Prostate gland (tissue), 2 donors: ENCODE data around the gene HTR1D. TPM values are rescaled to one million over a fixed set of nuclear protein-coding genes. Genes with fewer than 3 reads are reported as not detected.

Experiments used
- DNase-seq: peaks from one replicate; pipeline ENCODE4 v3.0.0-alpha.2; 2019; ENCODE audit warnings: low spot score
- H3K27ac ChIP-seq, 2 donors: fragments of 200-600 bp; sonication (generic); 2 replicates each; pipeline ENCODE4 v1.5.1; 2017 to 2019
- H3K27me3 ChIP-seq: fragments of 200-600 bp; sonication (generic); replicated peaks from 2 replicates; pipeline ENCODE4 v1.5.1; 2019; ENCODE audit not compliant: insufficient read depth
- H3K36me3 ChIP-seq, 2 donors: fragments of 200-600 bp; sonication (generic); 1 replicate in 1 of 2; 2 replicates in 1 of 2; pipeline versions ENCODE4 v1.5.1 to v1.8.1; 2017 to 2019
- H3K4me1 ChIP-seq: fragments of 200-600 bp; sonication (generic); replicated peaks from 2 replicates; pipeline ENCODE4 v1.5.1; 2019
- H3K4me3 ChIP-seq, 2 donors: fragments of 200-600 bp; sonication (generic); 2 replicates each; pipeline ENCODE4 v1.5.1; 2017 to 2019
- H3K9me3 ChIP-seq: fragments of 200-600 bp; sonication (generic); 2 replicates; pipeline ENCODE4 v1.5.1; 2017
- CTCF ChIP-seq, 4 experiments: fragments of 200-600 bp in 2 of 4; fragments of 450-650 bp in 2 of 4; sonication (generic) in 2 of 4; IDR thresholded peaks; 1 replicate in 3 of 4; 2 replicates in 1 of 4; pipeline ENCODE4 v1.5.1; 2016 to 2019; ENCODE audit warnings: antibody characterized with exemption in 4 of 4, mild to moderate bottlenecking in 2 of 4, moderate library complexity in 2 of 4
- POLR2A ChIP-seq: fragments of 450-650 bp; IDR thresholded peaks from one replicate; pipeline ENCODE4 v1.6.1; 2016; ENCODE audit warnings: antibody characterized with exemption, mild to moderate bottlenecking
- POLR2AphosphoS5 ChIP-seq: sonication (generic); formaldehyde crosslinking; IDR thresholded peaks from one replicate; pipeline ENCODE4 v1.6.1; 2017; ENCODE audit warnings: antibody characterized with exemption
- WGBS: methylation state at CpG from one replicate; pipeline ENCODE4 v1.1.5; 2018; 5-methylcytosine and 5-hydroxymethylcytosine counted together
- intact Hi-C: fragments of 100-400 bp; cut with DNase I; formaldehyde crosslinking; loops from one replicate; pipeline ENCODE4 v1.14.2; 2022
- total RNA-seq, 2 donors: library from RNA; depleted of rRNA; stranded (reverse); fragments of >200 nt; gene quantifications; one replicate each; pipeline ENCODE4 v1.1.0, GENCODE V29; 2016

The HTR1D gene
- total RNA-seq, 2 donors from 2014 or later, result 0.09 to 0.28 TPM

DNA sequence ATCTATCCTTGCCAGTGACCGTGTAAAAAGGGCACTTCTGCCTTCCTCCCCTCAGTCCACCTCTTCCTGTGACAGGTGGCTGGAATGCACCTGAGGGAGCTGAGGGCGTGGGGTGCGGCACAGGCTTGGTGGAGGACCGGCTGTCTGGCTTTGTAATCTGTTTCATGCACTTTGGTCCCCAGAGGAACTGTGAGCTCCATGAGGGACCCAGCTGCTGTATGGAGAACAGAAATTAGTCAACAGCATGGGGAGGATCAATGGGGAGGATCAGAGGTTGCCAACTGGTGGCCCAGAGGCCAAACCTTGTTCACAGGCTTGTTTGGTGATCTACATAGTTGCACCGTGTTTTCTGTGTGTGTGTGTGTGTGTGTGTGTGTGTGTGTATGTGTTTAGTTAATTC, 29.7 kb downstream of the HTR1D start:
- Histone ChIP-seq H3K9me3 (no peaks in the 10 kb centered on the region), H3K4me3 (no peak overlapping the region), H3K27me3 (no peaks in the 10 kb centered on the region), H3K36me3 (no peaks in the 10 kb centered on the region), H3K27ac (no peak overlapping the region), H3K4me1 (no peaks in the 10 kb centered on the region)
- DNase-seq, result no peak
- intact Hi-C loops, result loop anchor here (10.0 kb wide), 1 partner anchor 213 kb away; the partner anchor contains the start of gene LACTBL1
- WGBS, result 68% methylated on average over 5 of the region's 5 CpGs
- TF ChIP-seq POLR2A, result no peak
- TF ChIP-seq CTCF (IDR thresholded peaks at IDR 0.05), result no peak
- no peak for TF ChIP-seq POLR2AphosphoS5

- 75% methylated on average over 4 of the region's 4 CpGs for WGBS
- TF ChIP-seq POLR2AphosphoS5, result no peak
- no peak for TF ChIP-seq CTCF (IDR thresholded peaks at IDR 0.05)
- no peak for TF ChIP-seq POLR2A
- intact Hi-C loops, result loop anchor here (2.0 to 10.0 kb wide), 2 partner anchors 87 to 211 kb away; partner anchors contain the start of gene LACTBL1
Measured at GRCh38 chr1:23185381-23185780, 31.9 kb downstream of the HTR1D start.

DNA sequence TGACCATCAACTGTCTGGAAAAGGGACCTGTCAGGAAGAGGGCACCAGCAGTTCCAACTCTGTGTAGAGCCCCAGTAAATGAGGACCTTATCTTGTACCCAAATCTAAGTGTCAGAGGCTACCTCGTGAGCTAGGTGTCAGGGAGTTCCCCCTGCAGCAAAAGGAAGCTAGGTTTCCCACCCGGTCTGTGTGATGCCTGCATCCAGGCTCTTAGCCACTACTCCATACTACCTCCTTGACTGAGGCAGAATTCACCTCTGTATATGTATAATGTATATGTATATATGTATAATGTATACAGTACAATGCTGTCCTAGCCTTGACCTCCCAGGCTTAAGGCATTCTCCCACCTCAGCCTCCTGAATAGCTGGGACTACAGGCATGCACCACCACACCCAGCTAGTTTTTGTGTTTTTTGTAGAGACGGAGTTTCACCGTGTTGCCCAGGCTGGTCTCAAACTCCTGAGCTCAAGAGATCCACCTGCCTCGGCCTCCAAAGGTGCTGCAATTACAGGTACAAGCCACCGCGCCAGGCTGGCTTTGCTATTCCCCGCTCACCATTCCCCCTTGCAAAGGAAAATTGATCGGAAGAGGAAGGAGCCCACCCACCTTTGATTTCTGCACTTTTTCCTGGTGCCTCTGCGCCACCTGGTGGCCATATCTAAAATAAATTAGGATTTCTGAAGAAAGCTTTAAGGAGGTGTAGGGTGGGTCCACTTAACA, 32.9 kb downstream of the HTR1D start:
- Histone ChIP-seq H3K4me3 (peak overlapping the region in 1 of 2 donors; percentile 19), H3K9me3 (no peaks in the 10 kb centered on the region), H3K36me3 (no peaks in the 10 kb centered on the region), H3K27ac (no peak overlapping the region), H3K4me1 (no peaks in the 10 kb centered on the region), H3K27me3 (no peaks in the 10 kb centered on the region)
- peak; percentile 37 for DNase-seq
- TF ChIP-seq POLR2A (no peak), CTCF (IDR thresholded peaks at IDR 0.05) (peak; percentile 83 to 96 (median 90)), POLR2AphosphoS5 (peak; percentile 36)
- WGBS, result 13% methylated on average over 10 of the region's 10 CpGs
- intact Hi-C loops, result loop anchor here (2.0 to 10.0 kb wide), 2 partner anchors 86 to 210 kb away; partner anchors contain the start of gene LACTBL1

More at GRCh38 chr1:23185381-23185780, 31.9 kb downstream of the HTR1D start:
- DNase-seq, result no peak
- Histone ChIP-seq H3K9me3 (no peaks in the 10 kb centered on the region), H3K4me3 (no peak overlapping the region), H3K36me3 (no peaks in the 10 kb centered on the region), H3K27me3 (no peaks in the 10 kb centered on the region), H3K4me1 (no peaks in the 10 kb centered on the region), H3K27ac (no peak overlapping the region)

DNA sequence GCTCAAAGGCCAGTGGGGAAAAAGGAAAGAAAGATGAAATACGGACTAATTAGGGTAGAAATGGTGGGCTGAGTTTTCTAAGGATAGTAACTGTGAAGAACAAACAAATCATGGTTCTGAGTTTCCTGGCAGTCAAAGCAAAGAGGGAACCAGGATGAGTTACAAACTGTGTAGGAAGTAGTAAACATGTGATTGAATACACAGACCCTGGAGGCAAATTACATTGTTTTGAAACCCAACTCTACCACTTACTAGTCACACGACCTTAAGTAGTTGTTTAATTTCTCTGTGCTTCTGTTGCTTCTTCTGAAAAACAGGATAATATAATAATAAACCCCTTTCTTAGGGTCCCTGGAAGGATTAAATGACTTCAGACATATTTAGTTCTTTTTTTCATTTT, 37.4 kb downstream of the HTR1D start:
- H3K9me3 ChIP-seq, result no peaks in the 10 kb centered on the region
- no peaks in the 10 kb centered on the region for H3K27me3 ChIP-seq
- DNase-seq, result no peak
- no peaks in the 10 kb centered on the region for H3K36me3 ChIP-seq
- no peak overlapping the region for H3K27ac ChIP-seq
- no peak overlapping the region for H3K4me3 ChIP-seq
- no peak for TF ChIP-seq CTCF (IDR thresholded peaks at IDR 0.05)
- no peak for TF ChIP-seq POLR2AphosphoS5
- no peak for TF ChIP-seq POLR2A
- intact Hi-C loops, result loop anchor here (10.0 kb wide), 1 partner anchor 205 kb away; the partner anchor contains the start of gene LACTBL1
- 83% methylated on average over 2 of the region's 2 CpGs for WGBS
- no peaks in the 10 kb centered on the region for H3K4me1 ChIP-seq

DNA sequence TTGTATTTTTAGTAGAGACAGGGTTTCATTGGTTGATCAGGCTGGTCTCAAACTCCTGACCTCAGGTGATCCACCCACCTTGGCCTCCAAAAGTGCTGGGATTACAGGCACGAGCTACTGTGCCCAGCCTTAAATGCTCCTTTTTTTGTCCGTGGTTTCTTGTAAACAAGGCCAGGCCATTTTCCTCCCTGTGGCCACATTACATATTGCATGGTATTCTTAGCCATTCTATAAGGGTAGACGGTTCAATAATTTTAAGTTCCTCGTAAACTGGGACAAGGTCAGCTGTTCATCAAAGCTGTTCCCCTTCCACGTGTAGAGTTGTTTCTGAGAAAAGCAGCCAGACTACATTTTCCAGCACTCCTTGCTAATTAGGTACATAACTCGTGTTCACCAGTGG, 38.4 kb downstream of the HTR1D start:
- Histone ChIP-seq H3K27me3 (no peaks in the 10 kb centered on the region), H3K4me1 (no peaks in the 10 kb centered on the region), H3K9me3 (no peaks in the 10 kb centered on the region), H3K36me3 (no peaks in the 10 kb centered on the region), H3K27ac (no peak overlapping the region), H3K4me3 (no peak overlapping the region)
- WGBS, result 51% methylated on average over 6 of the region's 6 CpGs
- TF ChIP-seq CTCF (IDR thresholded peaks at IDR 0.05) (peak in 2 of 4 experiments; percentile 29 to 41), POLR2A (no peak)
- intact Hi-C loops, result no loop called here
- DNase-seq, result no peak
